NCI-H524 treated with DMSO at 0.1 percent for 48 hours (cell line): ENCODE results near the gene INTS1.
A peak's percentile ranks its signal among the peaks of the same experiment; 100 is the strongest.

Source experiments
- DNase-seq: peaks from one replicate; lab custom pipeline; 2025; lab: John Stamatoyannopoulos, UW

The INTS1 gene

GRCh38 chr7:1503816-1504775, at the start of gene INTS1:
Gene INTS1 (minus strand): TSS chr7:1504389. CDS start chr7:1503960, 429 bp downstream.
- DNase-seq: peak; percentile 21

GRCh38 chr7:1553512-1554210, 49.5 kb upstream of the INTS1 start:
- DNase-seq: no peak

GRCh38 chr7:1552200-1552599, 48.0 kb upstream of the INTS1 start:
- no peak for DNase-seq

DNA sequence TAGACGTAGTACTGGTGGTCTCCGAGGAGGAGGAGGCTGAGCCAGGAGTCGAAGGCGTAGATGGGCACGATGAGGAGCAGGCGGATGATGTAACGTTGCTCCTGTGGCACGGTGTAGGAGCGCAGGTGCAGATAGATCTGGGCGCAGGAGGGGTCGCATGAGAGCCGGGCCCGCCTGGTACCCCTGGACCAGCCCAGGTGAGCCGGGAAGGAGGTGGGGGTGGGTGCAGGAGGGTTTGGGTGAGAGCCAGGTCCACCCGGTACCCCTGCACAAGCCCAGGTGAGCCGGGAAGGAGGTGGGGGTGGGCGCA, 46.6 kb upstream of the INTS1 start:
- DNase-seq: no peak

DNA sequence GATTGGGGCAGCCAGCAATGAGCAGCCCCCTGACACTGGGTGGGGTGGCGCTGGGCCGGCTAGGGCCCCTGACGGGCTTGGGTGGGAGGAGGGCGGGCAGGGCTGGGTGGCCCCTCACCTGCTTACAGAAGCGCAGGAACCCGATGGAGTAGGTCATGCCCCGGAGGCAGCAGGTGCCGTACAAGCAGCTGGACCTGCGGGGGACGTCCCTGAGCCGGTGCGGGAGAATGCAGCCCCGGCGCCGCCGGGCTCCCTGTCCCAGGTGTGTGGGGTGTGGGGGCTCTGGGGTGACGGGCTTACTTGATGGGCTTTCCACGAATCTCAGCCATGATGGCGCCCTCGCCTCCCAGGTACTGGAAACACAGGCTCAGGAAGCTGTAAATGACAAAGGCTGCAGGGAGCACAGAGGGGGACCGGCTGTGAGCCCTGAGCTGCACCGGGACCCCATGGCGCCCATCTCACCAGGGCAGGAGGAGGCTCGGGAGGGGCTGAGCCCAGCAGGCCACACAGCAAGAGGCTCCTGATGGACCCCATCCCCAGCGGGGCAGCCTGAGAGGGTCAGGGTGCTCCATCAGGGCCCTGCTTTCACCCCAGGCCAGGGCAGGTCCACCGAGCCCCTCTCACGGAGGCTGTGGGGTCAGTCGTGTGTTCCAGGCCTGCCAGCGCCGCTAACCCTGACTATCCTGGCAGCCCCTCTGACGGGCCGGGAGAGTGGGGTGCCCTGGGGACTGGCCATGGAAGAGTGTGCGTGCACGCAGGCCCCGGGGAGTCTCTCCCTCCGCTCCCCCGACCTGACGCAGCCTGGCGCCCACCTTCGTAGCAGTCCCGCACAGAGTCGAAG, 46.0 kb upstream of the INTS1 start:
- DNase-seq: no peak

DNA sequence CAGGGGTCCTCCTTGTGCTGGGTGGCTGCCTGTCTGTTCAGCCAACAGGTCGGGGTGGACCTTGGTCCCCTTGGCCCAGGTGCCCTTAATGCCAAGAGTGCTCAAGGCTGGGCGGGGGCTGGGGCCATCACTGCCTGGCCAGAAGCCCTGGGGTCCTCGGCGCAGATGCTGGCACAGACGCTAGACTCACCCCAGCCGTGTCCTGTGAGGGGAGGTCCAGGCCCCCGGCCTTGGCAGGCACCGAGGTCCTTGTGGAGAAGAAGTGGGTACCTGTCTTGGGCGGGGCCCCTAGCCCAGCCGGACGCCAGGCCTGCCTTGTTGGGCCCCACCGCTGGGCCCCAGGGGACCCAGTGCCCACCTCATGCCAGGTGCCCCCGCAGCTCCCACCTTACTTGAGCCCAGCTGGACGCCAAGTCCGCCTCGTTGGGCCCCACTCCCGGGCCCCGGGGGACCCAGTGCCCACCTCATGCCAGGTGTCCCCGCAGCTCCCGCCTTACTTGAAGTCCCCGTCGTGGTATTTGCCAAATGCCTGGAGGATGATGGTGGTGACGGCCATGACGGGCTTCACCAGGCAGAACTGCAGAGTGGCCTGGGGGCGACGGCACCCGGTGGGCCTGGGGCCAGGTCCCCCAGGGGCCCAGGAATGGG, 45.3 kb upstream of the INTS1 start:
- DNase-seq: no peak

DNA sequence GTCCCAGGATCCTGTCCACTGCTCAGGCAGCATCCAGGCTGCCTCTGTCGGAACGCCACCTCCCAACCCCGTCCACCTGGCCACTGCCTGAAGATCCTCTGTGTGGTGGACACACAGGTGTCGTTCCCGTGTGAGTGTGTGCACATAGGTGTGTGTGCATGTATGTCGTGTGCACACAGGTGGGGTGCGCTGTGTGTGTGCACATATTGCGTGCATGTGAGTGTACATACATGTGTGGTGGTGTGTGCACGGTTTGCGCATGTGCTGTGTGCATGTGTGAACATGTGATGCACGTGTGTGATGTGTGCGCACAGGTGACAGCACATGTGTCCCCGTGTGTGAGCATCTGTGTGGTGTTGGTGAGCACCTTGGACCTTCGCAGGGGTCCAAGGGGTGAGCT, 44.8 kb upstream of the INTS1 start:
- DNase-seq: no peak

DNA sequence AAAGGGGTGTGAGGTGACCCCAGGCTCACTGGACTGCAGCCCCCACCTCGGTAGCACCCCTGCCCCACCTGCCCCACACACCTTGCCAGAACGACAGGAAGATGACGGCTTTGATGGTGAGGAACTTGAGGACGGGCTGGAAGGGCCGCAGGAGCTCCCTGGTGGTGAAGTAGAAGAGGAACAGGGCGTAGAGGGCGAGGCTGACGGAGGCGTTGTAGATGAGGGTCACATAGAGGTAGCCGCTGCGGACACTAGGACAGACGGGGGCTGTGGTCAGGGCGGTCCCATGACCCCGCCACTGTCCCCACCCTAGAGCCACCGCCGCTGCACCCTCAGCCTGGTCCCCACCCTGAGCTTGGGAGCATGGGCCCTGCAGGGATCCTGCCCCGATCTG, 44.2 kb upstream of the INTS1 start:
- no peak for DNase-seq

- no peak for DNase-seq
Observed at GRCh38 chr7:1547777-1548437, 43.7 kb upstream of the INTS1 start.

- DNase-seq: no peak
Observed at GRCh38 chr7:1546909-1547776, 43.0 kb upstream of the INTS1 start.

- DNase-seq: no peak
Observed at GRCh38 chr7:1546274-1546908, 42.2 kb upstream of the INTS1 start.

DNA sequence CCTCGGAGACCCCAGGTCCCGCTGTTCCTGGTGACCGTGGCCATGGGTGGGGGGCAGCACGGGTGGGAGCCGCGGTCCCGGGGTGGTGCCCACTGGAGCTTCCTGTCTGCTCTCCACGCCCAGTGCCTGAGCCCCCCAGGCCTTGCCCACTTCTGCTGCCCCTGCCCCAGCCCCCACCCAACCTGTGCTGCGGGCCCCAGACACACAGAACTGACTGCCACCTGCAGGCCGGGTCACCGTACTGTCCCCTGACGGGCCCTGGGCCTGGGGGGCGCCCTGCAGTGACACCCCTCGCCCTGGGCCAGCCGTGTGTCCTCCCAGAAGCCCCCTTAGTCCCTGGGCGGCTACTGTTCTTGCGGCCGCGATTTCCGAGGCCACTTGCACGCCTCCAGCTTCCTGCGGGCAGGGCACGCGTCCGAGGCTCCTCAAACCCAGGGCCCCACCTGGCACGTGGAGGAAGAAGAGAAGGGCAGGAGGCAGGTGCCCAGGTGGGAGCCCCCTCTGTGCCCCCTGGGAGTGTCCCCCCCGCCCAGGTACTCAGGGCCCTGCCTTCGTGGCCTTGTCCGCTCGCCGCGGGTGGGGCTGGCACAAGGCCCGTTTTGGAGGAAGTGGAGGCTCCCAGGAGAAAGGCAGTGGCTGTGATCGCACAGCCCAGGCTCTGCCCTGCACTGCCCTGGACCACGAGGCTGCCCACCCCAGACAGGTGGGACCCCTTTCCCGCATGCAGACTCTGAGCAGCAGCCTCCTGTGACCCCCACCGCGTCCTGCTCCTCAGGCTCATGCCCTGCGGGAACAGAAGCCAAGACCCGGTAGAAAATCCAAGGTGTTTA, 41.4 kb upstream of the INTS1 start:
- DNase-seq: no peak

GRCh38 chr7:1544896-1545416, 40.8 kb upstream of the INTS1 start:
- no peak for DNase-seq

DNA sequence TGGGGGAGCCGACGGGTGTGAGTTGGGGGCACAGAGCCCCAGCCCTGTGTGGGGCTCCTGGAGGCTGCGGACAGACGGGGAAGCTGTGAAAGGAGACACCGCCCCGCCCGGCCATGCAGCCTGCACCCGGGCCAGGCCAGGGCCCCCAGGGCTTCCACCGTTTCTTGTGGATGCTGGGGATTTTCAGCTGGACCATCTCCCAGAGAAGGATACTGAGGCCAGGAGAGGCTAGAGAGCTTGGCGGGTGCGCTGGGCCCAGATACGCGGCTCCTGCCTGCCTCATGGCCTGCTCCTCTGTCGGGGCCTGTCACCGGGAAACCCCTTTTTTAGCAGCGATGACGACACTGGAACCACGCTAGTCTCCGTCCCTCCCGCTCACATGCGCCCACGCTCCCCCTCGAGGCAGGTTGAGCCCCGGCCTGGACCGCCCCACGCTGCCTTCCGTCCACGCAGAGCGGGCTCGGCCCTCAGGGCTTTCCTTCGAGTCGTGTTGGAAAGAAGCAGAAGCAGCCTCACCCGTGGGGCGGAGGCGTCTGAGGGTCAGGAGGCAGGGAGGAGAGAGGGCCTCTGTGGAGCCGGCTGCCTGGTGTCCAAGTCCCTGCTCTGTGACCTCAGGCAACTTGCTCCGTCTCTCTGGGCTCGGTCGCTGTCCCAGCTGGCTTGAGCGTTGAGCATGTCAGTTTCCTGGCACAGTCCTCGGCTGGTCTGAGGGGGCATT, 40.1 kb upstream of the INTS1 start:
- no peak for DNase-seq

- DNase-seq: no peak
Observed at GRCh38 chr7:1543826-1544177, 39.6 kb upstream of the INTS1 start.

- no peak for DNase-seq
Observed at GRCh38 chr7:1542841-1543747, 38.9 kb upstream of the INTS1 start.

- no peak for DNase-seq
Observed at GRCh38 chr7:1542329-1542728, 38.1 kb upstream of the INTS1 start.
